ENCODE measurements around the gene PIGU.

GRCh38 chr20:34529742-34530141 lies 147.2 kb downstream of the PIGU start:
- TF ChIP-seq MAFG (tag; conservative IDR thresholded peaks at IDR 0.05) (no peak), TARDBP (IDR thresholded peaks at IDR 0.05) (no peak), ZBTB8A (IDR thresholded peaks at IDR 0.05; ENCODE audit: partially characterized antibody) (no peak)
- TF ChIP-seq, protein P1, sequence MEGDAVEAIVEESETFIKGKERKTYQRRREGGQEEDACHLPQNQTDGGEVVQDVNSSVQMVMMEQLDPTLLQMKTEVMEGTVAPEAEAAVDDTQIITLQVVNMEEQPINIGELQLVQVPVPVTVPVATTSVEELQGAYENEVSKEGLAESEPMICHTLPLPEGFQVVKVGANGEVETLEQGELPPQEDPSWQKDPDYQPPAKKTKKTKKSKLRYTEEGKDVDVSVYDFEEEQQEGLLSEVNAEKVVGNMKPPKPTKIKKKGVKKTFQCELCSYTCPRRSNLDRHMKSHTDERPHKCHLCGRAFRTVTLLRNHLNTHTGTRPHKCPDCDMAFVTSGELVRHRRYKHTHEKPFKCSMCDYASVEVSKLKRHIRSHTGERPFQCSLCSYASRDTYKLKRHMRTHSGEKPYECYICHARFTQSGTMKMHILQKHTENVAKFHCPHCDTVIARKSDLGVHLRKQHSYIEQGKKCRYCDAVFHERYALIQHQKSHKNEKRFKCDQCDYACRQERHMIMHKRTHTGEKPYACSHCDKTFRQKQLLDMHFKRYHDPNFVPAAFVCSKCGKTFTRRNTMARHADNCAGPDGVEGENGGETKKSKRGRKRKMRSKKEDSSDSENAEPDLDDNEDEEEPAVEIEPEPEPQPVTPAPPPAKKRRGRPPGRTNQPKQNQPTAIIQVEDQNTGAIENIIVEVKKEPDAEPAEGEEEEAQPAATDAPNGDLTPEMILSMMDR (IDR thresholded peaks at IDR 0.05 in 2 of 3, conservative IDR thresholded peaks at IDR 0.05 in 1 of 3; ENCODE audit: insufficient read depth in 2 of 3, low read depth in 1 of 3, low read length in 3 of 3), result no peak

All from K562 (cell line).